ENCODE measurements around the gene MYO6.

DNA sequence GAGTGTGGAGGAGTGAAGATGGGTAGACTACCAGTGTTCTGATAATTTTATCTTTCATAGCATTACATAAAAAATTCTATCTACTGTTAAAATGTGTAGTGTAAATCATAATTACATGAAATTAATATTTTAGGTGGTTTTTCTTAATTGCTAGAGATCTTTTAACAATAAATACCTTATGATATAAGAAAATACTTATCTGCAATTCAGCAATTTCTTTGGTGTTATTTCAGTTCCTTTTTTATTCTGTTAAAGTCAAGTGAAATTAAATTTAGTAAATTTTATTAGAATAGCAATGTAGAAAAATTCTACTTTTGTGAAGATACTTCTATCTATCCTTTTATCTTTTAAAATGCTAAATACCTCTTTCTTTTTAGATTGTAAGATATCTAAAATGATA, 219.1 kb downstream of the MYO6 start:
- TF ChIP-seq, protein P1, sequence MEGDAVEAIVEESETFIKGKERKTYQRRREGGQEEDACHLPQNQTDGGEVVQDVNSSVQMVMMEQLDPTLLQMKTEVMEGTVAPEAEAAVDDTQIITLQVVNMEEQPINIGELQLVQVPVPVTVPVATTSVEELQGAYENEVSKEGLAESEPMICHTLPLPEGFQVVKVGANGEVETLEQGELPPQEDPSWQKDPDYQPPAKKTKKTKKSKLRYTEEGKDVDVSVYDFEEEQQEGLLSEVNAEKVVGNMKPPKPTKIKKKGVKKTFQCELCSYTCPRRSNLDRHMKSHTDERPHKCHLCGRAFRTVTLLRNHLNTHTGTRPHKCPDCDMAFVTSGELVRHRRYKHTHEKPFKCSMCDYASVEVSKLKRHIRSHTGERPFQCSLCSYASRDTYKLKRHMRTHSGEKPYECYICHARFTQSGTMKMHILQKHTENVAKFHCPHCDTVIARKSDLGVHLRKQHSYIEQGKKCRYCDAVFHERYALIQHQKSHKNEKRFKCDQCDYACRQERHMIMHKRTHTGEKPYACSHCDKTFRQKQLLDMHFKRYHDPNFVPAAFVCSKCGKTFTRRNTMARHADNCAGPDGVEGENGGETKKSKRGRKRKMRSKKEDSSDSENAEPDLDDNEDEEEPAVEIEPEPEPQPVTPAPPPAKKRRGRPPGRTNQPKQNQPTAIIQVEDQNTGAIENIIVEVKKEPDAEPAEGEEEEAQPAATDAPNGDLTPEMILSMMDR (IDR thresholded peaks at IDR 0.05) = no peak
- no peak for TF ChIP-seq POLR2A (IDR thresholded peaks at IDR 0.05)

All from adrenal gland (tissue), 5 donors.